Type B pancreatic cell (in vitro differentiated cells): Measurements from ENCODE around the gene TMEM39B. TPM values are rescaled to one million over a fixed set of nuclear protein-coding genes. Genes with fewer than 3 reads are reported as not detected.

Experiments used
- DNase-seq: peaks from one replicate; pipeline ENCODE4 v3.0.0; 2021; ENCODE audit warnings: mixed read lengths; ENCODE audit not compliant: unreplicated experiment; ENCODE audit errors: extremely low spot score
- H3K27ac Mint-ChIP-seq: 2 replicates; pipeline ENCODE4 v1.8.0; 2021; ENCODE audit warnings: mild to moderate bottlenecking, mixed read lengths
- H3K27me3 Mint-ChIP-seq: 2 replicates; pipeline ENCODE4 v1.8.0; 2021; ENCODE audit warnings: mixed read lengths
- H3K36me3 Mint-ChIP-seq: 2 replicates; pipeline ENCODE4 v1.8.0; 2021; ENCODE audit warnings: mixed read lengths
- H3K4me1 Mint-ChIP-seq: one replicate; pipeline ENCODE4 v1.8.0; 2021; ENCODE audit warnings: mixed read lengths; ENCODE audit not compliant: unreplicated experiment
- H3K4me3 Mint-ChIP-seq: 2 replicates; pipeline ENCODE4 v1.8.0; 2021; ENCODE audit warnings: mild to moderate bottlenecking, mixed read lengths
- H3K9me3 Mint-ChIP-seq: 2 replicates; pipeline ENCODE4 v1.8.0; 2021; ENCODE audit warnings: mixed read lengths
- CTCF ChIP-seq: fragments of 200-600 bp; sonication (generic); conservative IDR thresholded peaks from 2 replicates; pipeline ENCODE4 v1.5.0; 2021; ENCODE audit warnings: antibody characterized with exemption, mild to moderate bottlenecking
- total RNA-seq: library from RNA; stranded (reverse); gene quantifications from 2 replicates; pipeline ENCODE4 v1.2.1, GENCODE V29; 2021; ENCODE audit warnings: low replicate concordance

Gene TMEM39B
- total RNA-seq, 1 donor from 2014 or later, result 23.3 TPM

DNA sequence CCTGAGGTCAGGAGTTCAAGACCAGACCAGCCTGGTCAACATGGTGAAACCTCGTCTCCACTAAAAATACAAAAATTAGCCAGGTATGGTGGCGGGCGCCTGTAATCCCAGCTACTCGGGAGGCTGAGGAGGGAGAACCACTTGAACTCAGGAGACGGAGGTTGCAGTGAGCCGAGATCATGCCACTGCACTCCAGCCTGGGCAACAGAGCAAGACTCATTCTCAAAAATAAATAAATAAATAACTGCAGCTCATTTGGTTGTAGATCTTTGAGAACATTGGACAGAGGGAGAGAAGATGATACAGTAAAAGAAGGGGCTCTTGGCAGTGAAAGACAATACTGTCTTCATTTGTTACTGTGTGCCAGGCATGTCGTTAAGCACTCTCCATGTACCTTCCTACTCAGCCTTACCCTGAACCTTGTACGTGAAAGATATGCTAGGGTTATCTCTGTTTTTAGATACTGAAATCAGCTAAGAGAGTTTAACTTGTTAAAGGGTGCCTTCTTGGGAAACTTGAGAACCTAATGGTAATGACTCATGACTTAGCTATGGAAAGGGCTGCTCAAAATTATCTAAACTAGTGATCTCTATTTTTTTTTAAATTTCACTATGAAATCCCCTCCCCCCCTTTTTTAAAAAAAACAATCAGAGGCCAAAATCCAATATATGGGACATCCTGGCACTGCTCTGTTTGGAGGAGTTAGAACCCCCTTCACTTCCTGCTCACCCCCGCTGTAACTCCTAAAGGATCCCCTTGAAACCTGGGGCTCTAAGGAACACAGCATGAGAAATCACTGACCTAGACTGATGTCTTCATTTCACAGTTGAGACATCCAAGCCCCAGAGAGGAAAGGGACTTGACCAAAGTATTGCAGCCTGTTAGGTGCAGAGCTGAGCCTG, 28.3 kb downstream of the TMEM39B start:
- Mint-ChIP-seq H3K4me3 (no peak overlapping the region), H3K4me1 (peaks cover 9% of the 10 kb centered on the region), H3K27me3 (no peaks in the 10 kb centered on the region), H3K9me3 (no peaks in the 10 kb centered on the region), H3K36me3 (peaks cover 16% of the 10 kb centered on the region), H3K27ac (peak overlapping the region; percentile 36)
- TF ChIP-seq CTCF, result no peak
- no peak for DNase-seq

DNA sequence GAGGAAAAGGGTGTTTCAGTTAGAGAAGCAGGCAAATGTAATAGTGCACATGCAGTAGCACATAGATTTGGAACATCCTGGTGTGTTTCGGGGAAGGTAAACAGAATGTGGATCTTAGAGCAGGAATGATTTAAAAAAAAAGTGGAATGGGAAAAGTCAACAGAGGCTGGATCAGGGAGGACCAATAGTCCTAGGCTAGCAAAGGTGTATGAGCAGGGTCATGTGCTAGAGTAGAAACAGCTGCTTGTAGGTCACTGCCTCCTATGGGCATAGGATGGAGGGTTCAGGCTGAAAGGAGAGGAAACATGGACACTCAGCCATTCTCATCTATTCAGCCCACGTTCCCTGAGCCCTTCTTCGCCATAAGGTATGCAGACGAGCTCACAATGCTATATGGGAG, 31.4 kb downstream of the TMEM39B start:
- Mint-ChIP-seq H3K9me3 (no peaks in the 10 kb centered on the region), H3K4me1 (peaks cover 13% of the 10 kb centered on the region), H3K4me3 (no peak overlapping the region), H3K27ac (peak overlapping the region; percentile 0), H3K36me3 (peaks cover 8% of the 10 kb centered on the region), H3K27me3 (no peaks in the 10 kb centered on the region)
- DNase-seq, result no peak
- no peak for TF ChIP-seq CTCF

- Mint-ChIP-seq H3K27me3 (no peaks in the 10 kb centered on the region), H3K36me3 (peaks cover 8% of the 10 kb centered on the region), H3K4me3 (peak overlapping the region; percentile 65), H3K9me3 (no peaks in the 10 kb centered on the region), H3K27ac (no peak overlapping the region), H3K4me1 (peaks cover 19% of the 10 kb centered on the region)
- no peak for DNase-seq
- no peak for TF ChIP-seq CTCF
Observed at GRCh38 chr1:32105338-32105737, 32.6 kb downstream of the TMEM39B start.

GRCh38 chr1:32106663-32107275, 34.0 kb downstream of the TMEM39B start:
- Mint-ChIP-seq H3K4me1 (peaks cover 25% of the 10 kb centered on the region), H3K9me3 (no peaks in the 10 kb centered on the region), H3K36me3 (peaks cover 7% of the 10 kb centered on the region), H3K4me3 (peak overlapping the region; percentile 73), H3K27me3 (no peaks in the 10 kb centered on the region), H3K27ac (peak overlapping the region; percentile 82)
- TF ChIP-seq CTCF, result no peak
- DNase-seq, result no peak

- Mint-ChIP-seq H3K27ac (peak within 1 kb of the TSS; percentile 98), H3K27me3 (no peaks in the 10 kb centered on the region), H3K4me3 (peak within 1 kb of the TSS; percentile 99), H3K36me3 (peaks cover 7% of the 10 kb centered on the region), H3K9me3 (no peaks in the 10 kb centered on the region), H3K4me1 (peaks cover 32% of the 10 kb centered on the region)
- no peak for TF ChIP-seq CTCF
- DNase-seq, result peak; percentile 90
Observed at GRCh38 chr1:32107742-32108661, 35.3 kb downstream of the TMEM39B start, which contains the start of gene KPNA6. KPNA6 (plus strand) TSS chr1:32108056; CDS start chr1:32108131, 75 bp downstream.
